ENCODE measurements around the gene C4orf50.

The C4orf50 gene

DNA sequence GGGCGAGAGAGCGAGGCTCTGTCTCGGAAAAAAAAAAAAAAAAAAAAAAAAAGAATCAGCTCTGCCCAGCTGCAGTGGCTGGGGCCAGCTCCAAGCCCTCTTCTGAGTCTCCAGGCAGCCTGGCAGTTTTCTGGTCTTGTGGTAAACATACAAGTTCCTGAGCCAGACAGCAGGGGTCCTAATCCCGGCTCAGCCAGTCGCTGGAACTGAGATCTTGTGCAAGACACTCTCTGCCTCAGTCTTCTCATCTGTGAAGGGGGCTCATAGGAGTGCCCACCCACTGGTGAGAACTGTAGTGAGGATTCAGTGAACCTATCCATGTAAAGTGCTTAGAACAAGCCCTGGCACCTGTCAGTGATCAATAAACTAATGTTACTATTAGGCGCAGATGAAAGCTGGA, 41.8 kb downstream of the C4orf50 start:
- H3K4me3 ChIP-seq (ENCODE audit: control insufficient read depth, low read depth, low read length), result no peak overlapping the region

DNA sequence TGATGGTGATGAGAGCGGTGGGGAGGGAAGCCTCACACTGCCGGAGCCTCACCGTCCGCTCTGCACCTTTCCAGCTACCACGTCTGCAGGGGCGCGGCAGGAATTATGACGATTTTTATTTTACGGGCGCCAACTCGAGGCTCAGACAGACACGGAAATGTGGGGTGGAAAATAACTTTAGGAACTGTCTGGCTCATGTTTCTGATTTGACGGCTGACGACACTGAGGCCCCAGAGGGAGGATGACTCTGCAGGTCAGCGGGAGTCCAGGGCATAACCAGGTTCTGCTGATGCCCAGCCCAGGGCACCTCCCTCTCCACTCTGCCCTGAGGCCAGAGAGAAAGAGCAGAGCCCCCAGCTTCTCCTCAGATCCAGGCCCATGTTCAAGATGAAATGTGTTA, 43.9 kb downstream of the C4orf50 start:
- no peak for DNase-seq (ENCODE audit: low read depth)
- TF ChIP-seq, protein P1, sequence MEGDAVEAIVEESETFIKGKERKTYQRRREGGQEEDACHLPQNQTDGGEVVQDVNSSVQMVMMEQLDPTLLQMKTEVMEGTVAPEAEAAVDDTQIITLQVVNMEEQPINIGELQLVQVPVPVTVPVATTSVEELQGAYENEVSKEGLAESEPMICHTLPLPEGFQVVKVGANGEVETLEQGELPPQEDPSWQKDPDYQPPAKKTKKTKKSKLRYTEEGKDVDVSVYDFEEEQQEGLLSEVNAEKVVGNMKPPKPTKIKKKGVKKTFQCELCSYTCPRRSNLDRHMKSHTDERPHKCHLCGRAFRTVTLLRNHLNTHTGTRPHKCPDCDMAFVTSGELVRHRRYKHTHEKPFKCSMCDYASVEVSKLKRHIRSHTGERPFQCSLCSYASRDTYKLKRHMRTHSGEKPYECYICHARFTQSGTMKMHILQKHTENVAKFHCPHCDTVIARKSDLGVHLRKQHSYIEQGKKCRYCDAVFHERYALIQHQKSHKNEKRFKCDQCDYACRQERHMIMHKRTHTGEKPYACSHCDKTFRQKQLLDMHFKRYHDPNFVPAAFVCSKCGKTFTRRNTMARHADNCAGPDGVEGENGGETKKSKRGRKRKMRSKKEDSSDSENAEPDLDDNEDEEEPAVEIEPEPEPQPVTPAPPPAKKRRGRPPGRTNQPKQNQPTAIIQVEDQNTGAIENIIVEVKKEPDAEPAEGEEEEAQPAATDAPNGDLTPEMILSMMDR (IDR thresholded peaks at IDR 0.05; ENCODE audit: control insufficient read depth, insufficient read depth, low read depth, low read length, missing control alignments), result no peak
- H3K4me3 ChIP-seq (ENCODE audit: control insufficient read depth, low read depth, low read length), result no peak overlapping the region

More for the DNA sequence above, 41.8 kb downstream of the C4orf50 start:
- TF ChIP-seq, protein P1 (IDR thresholded peaks at IDR 0.05; ENCODE audit: control insufficient read depth, insufficient read depth, low read depth, low read length, missing control alignments), result no peak
- no peak for DNase-seq (ENCODE audit: low read depth)

DNA sequence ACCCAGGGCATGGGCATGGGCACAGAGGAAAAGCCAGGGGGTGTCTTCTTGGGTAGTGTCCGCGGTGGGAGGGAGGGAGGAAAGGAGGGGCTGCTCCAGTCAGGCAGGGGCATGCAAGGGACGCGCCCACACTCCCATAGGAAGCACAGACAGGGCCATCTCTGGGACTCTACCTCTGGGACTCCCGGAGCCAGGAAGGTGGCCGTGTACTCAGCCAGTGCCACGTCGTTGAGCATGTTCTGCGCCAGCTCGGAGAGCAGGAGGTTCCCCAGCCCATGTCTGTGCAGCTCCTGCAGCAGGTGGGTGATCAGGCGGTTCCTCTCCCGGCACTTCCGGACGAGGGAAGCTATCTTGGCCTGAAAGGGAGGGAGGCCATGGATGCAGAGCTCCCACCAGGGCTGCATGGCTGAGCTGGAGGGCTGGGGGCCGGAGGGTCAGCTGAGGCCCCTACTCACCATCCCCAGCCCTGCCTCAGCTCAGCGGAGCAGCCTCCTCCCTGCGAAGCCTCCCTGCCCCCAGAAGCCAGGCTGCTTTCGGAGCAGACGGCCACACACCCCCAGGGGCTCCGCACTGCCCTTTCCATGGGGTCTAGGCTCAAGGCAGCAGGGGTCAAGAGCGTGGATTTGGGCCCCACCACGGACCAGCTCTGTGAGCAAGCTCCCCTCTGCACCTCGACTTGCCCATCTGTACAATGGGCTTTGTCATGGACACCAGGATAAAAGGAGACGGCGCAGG, 44.6 kb downstream of the C4orf50 start:
- TF ChIP-seq, protein P1 (IDR thresholded peaks at IDR 0.05; ENCODE audit: control insufficient read depth, insufficient read depth, low read depth, low read length, missing control alignments), result no peak
- H3K4me3 ChIP-seq (ENCODE audit: control insufficient read depth, low read depth, low read length), result no peak overlapping the region
- DNase-seq (ENCODE audit: low read depth), result no peak

DNA sequence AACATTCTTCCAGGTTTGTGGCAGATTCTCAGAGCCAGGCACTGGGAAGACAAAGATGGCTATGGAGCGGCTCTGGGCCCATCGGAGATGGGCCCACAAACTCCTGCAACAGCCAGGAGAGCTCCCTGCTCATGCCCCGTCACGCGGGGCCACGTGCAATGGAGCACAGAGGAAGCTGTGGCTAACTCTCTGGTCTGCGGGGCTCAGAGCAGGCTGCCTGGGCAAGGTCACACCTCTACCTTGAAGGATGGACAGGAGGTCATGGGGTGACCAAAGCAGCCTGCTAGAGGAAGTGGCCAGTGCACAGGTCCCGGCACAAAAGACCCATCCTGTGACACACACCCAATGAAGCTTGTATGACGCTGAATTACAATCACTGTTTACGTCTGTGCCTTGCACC, 45.2 kb downstream of the C4orf50 start:
- DNase-seq (ENCODE audit: low read depth), result no peak
- TF ChIP-seq, protein P1 (IDR thresholded peaks at IDR 0.05; ENCODE audit: control insufficient read depth, insufficient read depth, low read depth, low read length, missing control alignments), result no peak
- H3K4me3 ChIP-seq (ENCODE audit: control insufficient read depth, low read depth, low read length), result no peak overlapping the region

DNA sequence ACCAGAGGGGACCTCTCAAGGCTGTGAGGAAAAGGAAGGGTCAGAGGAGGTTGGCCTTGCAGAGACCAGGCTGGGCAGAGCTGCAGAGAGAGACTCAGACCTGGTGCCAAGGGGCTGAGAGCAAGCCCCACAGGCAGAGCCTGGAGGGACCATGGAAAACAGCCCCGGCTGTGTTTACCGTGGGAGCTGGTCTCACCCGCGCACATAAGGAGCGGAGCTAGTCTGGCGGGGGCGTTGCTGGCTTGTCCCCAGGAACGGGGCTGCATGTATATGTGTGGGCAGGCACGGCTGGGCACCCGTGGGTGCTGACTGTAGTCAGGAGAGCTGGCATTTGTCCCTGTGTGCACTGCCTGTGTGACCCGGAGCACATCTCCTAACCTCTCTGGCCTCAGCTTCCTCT, 45.7 kb downstream of the C4orf50 start:
- DNase-seq (ENCODE audit: low read depth), result no peak
- TF ChIP-seq, protein P1 (IDR thresholded peaks at IDR 0.05; ENCODE audit: control insufficient read depth, insufficient read depth, low read depth, low read length, missing control alignments), result no peak
- H3K4me3 ChIP-seq (ENCODE audit: control insufficient read depth, low read depth, low read length), result no peak overlapping the region

DNA sequence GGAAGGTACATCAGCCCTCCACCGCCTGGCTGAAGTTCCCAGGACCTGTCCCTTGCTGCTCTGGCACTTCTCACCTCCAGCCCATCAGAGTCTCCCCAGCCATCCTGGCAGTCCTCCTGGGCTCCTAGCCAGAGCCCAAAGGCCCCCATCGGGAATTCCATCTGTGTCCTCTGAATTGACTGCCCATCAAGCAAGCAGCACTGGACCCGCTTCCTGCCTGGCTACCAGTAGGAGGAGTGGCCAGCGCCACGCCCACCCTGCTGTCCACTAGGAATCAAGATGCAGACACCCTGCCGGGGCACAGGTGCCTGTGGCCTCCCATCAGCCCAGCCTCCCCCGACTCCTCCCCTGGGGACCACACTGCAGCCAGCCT, 47.2 kb downstream of the C4orf50 start:
- DNase-seq (ENCODE audit: low read depth), result no peak
- H3K4me3 ChIP-seq (ENCODE audit: control insufficient read depth, low read depth, low read length), result no peak overlapping the region
- TF ChIP-seq, protein P1 (IDR thresholded peaks at IDR 0.05; ENCODE audit: control insufficient read depth, insufficient read depth, low read depth, low read length, missing control alignments), result no peak

All from AG09309 (cell line).